Frontal cortex (tissue), 4 donors: Measurements from ENCODE around the gene NME4. TPM values are rescaled to one million over a fixed set of nuclear protein-coding genes. Genes with fewer than 3 reads are reported as not detected.
"Not testable (repeated sequence)": the region's sequence is repeated elsewhere in the genome, so short reads cannot be mapped to it uniquely, and the experiment has no call there.

Experiments used
- DNase-seq, 2 donors: peaks; one replicate each; pipeline ENCODE4 v3.0.0; 2012; ENCODE audit warnings: low spot score in 2 of 2
- FAIRE-seq: peaks from 2 replicates; lab custom pipeline; 2012; peaks lifted over from hg19 to GRCh38; lab: Jason Lieb, UNC
- total RNA-seq: library from RNA; depleted of rRNA; stranded (reverse); fragments of >200 nt; gene quantifications from one replicate; pipeline ENCODE4 v1.2.3, GENCODE V29; 2014
- donor health status: control.
- donor health status: control.
- donor health status: control.

Gene NME4
- total RNA-seq, 1 donor from 2014 or later: 12.6 TPM

GRCh38 chr16:362702-362999 is 34.3 kb upstream of the NME4 start:
- not testable (repeated sequence) for FAIRE-seq, DNase-seq

GRCh38 chr16:363110-363765 is 33.8 kb upstream of the NME4 start:
- no peak for DNase-seq
- FAIRE-seq: no peak

GRCh38 chr16:363766-364490 is 33.1 kb upstream of the NME4 start:
- DNase-seq: no peak
- FAIRE-seq: no peak

GRCh38 chr16:364595-365491 is 32.2 kb upstream of the NME4 start:
- FAIRE-seq (no peak), DNase-seq (no peak)

- FAIRE-seq (no peak), DNase-seq (no peak)
Measured at GRCh38 chr16:366476-366875, 30.5 kb upstream of the NME4 start.

- no peak for DNase-seq
- FAIRE-seq: no peak
Measured at GRCh38 chr16:367333-367903, 29.6 kb upstream of the NME4 start.

- FAIRE-seq: no peak
- DNase-seq: no peak
Measured at GRCh38 chr16:368388-369158, 28.4 kb upstream of the NME4 start.

- DNase-seq (no peak), FAIRE-seq (no peak)
Measured at GRCh38 chr16:369275-369865, 27.6 kb upstream of the NME4 start.

DNA sequence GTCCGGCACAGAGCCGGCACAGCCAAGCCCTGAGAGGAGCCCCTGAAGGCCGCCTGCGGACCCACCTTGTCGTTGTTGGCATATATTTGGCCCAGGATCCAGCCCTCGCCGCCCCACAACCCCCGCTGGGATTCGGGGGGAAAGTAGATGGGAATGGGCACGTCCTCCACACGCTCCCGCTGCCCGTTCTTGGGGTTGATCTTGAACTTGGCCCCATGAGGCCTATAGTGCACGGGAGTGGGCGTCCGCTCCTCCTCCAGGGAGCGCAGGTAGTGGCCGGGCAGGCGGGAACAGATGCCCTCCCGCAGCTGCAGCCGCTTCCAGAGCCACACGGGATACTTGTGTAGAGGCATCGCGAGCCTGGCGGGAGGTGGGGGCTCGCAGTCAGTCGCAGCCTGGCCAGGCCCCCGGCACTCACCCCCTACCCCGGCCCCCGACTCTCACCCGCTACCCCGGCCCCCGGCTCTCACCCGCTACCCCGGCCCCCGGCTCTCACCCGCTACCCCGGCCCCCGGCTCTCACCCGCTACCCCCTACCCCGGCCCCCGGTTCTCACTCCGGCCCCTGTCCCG is 27.0 kb upstream of the NME4 start:
- DNase-seq (peak in 1 of 2 donors; percentile 56), FAIRE-seq (no peak)

GRCh38 chr16:370443-370842 is 26.6 kb upstream of the NME4 start, which contains the start of gene MRPL28:
Gene MRPL28, minus strand, starts transcription at chr16:370538. Its CDS starts 320 bp downstream, at chr16:370218.
- FAIRE-seq: peak; percentile 82
- peak; percentile 98 to 99 for DNase-seq

DNA sequence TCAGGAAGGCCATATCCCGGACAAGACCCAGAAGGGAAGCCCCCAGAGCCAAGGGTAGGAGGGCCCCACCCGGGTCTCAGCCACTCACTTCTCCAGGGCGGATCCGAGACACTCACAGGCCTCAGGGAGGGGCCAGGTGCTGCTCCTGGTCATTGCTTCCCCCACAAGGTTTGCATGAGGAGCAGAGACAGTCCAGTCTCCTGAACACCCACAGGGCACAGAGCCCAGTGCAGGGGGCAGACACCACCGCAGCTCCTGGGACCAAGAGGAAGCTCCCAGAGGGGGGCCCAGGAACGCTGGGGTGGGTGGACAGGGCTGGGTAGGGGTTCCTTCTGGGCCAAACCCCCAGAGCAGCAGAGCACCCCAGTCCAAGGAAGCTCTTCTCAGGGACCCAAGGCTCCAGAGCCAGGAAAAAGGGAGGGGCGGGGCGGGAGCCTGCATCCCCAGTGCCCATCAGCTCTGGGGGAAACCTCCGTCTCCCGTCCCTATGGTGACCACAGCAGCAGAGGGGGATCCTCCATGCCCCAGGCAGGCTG is 26.0 kb upstream of the NME4 start:
- no peak for DNase-seq
- no peak for FAIRE-seq

DNA sequence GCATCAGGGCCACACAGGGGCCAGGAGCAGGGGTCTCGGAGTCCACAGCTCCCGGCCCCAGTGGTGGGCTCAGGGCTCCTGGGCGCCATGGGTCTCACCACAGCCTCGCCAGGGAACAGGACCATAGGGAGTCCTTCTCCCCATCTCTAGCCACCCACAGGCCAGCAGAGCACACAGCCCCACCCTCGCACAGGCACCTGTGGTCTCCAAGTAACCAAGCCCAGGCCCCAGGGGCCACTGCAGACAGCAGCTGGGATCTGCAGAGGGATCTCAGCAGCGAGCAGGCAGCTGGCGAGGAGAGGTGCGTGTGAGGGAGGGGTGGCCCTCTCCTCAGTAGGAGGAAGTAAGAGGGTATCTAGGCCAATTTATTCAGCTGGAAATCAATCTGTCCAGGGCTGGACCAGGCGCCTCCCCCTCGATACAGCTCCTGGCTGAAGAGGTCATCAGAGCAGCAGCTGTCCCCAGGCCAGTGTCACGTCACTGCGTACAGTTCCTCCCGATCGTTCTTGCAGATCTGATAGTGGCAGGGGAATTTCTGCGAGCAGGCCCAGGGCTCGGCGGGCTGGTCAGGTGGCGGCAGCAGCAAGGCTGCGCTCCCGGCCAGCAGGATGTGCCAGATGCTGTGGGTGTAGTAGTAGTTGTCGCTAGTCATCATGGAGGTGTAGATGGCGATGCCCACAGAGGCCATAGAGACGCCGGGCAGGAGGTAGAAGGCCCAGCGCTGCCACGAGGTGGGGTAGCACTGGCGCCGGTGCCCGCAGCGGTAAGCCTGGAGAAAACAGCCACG is 25.3 kb upstream of the NME4 start:
- no peak for DNase-seq
- FAIRE-seq: no peak

DNA sequence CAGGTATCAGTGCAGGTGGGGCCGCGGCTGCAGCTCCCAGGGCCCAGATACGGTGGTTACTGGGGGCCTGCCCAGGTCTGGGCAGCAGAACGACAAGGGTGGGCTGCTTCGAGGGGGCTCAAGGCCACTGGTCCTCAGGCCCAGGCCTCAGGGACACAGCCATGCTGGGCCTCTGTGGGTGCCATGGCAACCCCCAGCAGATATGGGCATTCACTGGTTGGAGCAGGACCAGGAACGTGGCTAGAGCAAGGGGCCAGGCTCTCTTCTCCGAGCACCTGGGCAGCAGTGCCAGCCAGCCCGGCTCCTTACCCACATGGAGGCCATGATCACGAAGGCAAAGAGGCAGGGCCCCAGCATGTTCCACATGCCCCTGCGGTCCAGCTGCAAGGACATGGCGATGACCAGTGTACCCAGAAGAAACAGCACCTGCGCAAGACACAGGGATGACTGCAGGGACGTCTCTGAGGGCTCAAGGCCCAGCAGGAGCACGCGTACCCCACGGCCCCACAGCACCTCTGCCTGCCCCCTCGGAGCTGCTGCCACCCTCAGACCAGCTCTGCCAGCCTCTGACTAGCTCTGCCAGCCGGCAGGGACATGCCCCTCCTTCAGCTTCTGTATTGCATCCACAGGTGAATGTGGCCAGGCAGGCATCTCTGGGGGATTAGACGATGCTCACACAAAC is 24.6 kb upstream of the NME4 start:
- DNase-seq: no peak
- FAIRE-seq: no peak

DNA sequence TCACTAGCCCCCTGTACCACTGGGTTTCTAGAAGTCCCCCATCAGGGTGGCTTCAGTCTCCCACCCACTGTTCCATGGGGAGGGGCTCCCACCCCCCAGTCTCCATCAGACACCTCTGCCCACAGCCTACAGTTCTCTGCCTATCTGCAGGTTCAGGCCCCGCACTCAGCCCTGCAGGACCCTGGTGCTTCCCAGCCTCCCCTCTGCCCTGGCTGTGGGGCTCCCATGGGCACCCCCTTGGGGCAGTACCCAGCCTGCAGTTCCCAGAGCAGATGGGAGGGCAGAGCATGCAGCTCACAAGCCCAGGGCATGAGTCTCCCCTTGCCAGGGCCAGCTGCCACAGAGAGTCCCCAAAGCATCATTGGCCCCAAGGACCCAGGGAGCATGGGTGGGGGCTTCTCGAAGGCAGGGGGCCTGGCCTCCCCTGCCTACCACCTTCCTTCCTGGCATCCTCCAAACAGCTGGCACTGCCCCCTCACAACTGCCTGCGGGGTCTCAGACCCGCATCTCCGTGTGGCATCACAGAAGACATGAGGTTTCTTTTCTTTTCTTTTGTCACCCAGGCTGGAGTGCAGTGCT is 23.9 kb upstream of the NME4 start:
- FAIRE-seq (no peak), DNase-seq (no peak)

DNA sequence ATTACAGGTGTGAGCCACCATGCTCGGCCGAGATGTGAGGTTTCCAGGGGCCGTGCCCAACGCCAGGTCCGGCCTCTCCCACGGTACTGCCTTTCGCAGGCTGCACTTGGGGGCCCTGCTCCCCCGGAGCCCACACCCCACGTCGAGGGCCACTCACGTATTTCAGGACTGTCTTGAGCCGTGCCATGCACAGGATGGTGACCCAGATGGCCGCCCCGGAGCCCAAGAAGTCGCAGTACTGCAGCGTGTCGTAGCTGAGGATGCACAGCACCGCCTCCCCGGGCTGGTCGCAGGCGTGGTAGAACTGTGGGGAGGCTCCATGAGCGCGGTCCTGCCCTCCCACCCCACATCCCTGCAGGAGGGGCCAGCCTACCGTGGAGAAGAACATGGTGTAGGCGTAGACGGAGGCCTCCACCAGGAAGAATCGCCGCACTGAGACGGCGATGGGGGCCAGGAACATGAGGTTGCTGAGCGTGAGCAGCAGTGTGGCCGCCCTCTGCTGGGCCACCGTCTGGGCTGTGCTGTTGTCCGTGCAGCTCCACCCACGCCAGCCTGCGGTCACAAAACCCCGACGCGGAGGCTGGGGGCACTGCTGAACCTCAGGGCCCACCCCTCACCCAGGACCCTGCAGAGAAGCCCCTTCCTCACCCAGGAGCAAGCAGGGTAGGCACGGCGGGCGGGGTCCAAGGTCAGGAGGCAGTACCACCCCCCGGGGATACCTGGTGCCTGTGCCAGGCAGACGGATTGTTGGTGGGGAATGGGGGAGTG is 23.0 kb upstream of the NME4 start:
- no peak for DNase-seq
- FAIRE-seq: no peak

DNA sequence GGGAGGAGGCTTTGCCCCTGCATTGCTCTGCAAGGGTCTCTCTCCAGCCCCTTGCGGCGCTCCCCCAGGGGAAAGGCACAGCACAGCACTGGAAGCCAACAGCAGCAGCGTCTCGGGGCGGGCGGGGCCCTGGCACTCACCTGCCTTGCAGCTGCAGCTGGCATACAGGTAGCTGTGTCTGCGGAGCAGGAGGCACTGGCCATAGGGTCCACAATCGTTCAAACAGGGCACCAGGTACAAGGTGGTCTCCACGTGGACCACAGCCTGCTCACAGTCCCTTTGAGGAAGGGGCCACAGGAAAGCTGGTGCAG is 22.4 kb upstream of the NME4 start:
- DNase-seq (no peak), FAIRE-seq (no peak)
